Measurements from ENCODE around the gene AP5S1. TPM values are rescaled to one million over a fixed set of nuclear protein-coding genes. Genes with fewer than 3 reads are reported as not detected.

The AP5S1 gene
- total and polyA plus RNA-seq, 2 donors from 2014 or later: 16.0 to 19.5 TPM

DNA sequence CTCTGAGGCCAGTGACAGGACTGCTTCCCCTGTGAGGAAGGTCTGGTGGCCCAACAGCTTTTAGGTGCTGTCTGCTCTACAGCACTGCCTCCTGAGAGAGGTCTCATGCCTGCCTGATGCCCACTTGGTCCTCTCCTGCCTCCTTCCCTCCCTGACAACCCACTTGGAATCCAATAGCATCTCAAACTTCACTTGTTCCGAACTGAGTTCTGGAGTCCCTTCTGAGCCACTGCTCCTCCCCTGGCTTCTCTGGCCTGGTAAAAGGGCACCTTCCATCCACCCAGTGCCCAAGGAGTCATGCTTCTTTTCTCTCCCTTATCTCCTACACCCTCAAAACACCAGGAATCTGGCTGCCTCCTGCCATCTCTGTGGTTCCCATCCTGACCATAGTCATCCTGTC lies 28.2 kb downstream of the AP5S1 start:
- peaks cover 0 to 8% (median 0%) of the 10 kb centered on the region in 3 donors for H3K4me1 ChIP-seq (ENCODE audit: control insufficient read depth in 2 of 3, insufficient read depth in 2 of 3, low read depth in 1 of 3, low read length in 3 of 3)
- H3K9me3 ChIP-seq (ENCODE audit: control insufficient read depth in 2 of 3, insufficient read depth in 1 of 3, low read length in 3 of 3): no peaks in the 10 kb centered on the region
- no peak for DNase-seq
- no peak overlapping the region for H3K27ac ChIP-seq (ENCODE audit: low read depth in 2 of 2, low read length in 2 of 2)
- no peak for FAIRE-seq
- H3K27me3 ChIP-seq (ENCODE audit: control insufficient read depth, insufficient read depth, low read length): no peaks in the 10 kb centered on the region
- no peaks in the 10 kb centered on the region for H3K36me3 ChIP-seq (ENCODE audit: control insufficient read depth in 2 of 3, insufficient read depth in 3 of 3, low read length in 3 of 3)
- no peak for TF ChIP-seq CTCF (IDR thresholded peaks at IDR 0.05; ENCODE audit: borderline replicate concordance, extremely low read depth, insufficient read depth)
- H3K9ac ChIP-seq (ENCODE audit: low read length in 3 of 3): peak overlapping the region in 1 of 3 donors; percentile 46
- intact Hi-C loops (cut with DNase I): no loop called here
- no peak overlapping the region for H3K4me3 ChIP-seq (ENCODE audit: low read length in 3 of 3)

GRCh38 chr20:3854462-3854871 lies 34.1 kb downstream of the AP5S1 start:
- H3K4me1 ChIP-seq (ENCODE audit: control insufficient read depth in 2 of 3, insufficient read depth in 2 of 3, low read depth in 1 of 3, low read length in 3 of 3): no peaks in the 10 kb centered on the region
- H3K4me3 ChIP-seq (ENCODE audit: low read length in 3 of 3): no peak overlapping the region
- DNase-seq: no peak
- H3K9me3 ChIP-seq (ENCODE audit: control insufficient read depth in 2 of 3, insufficient read depth in 1 of 3, low read length in 3 of 3): no peaks in the 10 kb centered on the region
- H3K27me3 ChIP-seq (ENCODE audit: control insufficient read depth, insufficient read depth, low read length): no peaks in the 10 kb centered on the region
- H3K9ac ChIP-seq (ENCODE audit: low read length in 3 of 3): no peak overlapping the region
- H3K27ac ChIP-seq (ENCODE audit: low read depth in 2 of 2, low read length in 2 of 2): no peak overlapping the region
- peaks cover 0 to 16% (median 13%) of the 10 kb centered on the region in 3 donors for H3K36me3 ChIP-seq (ENCODE audit: control insufficient read depth in 2 of 3, insufficient read depth in 3 of 3, low read length in 3 of 3)
- no peak for FAIRE-seq
- intact Hi-C loops (cut with DNase I): no loop called here
- TF ChIP-seq CTCF (IDR thresholded peaks at IDR 0.05; ENCODE audit: borderline replicate concordance, extremely low read depth, insufficient read depth): no peak

GRCh38 chr20:3857405-3857804 lies 37.1 kb downstream of the AP5S1 start:
- Histone ChIP-seq H3K36me3 (ENCODE audit: control insufficient read depth in 2 of 3, insufficient read depth in 3 of 3, low read length in 3 of 3) (peaks cover 0 to 25% (median 24%) of the 10 kb centered on the region in 3 donors), H3K4me3 (ENCODE audit: low read length in 3 of 3) (no peak overlapping the region), H3K9me3 (ENCODE audit: control insufficient read depth in 2 of 3, insufficient read depth in 1 of 3, low read length in 3 of 3) (no peaks in the 10 kb centered on the region), H3K27ac (ENCODE audit: low read depth in 2 of 2, low read length in 2 of 2) (no peak overlapping the region), H3K9ac (ENCODE audit: low read length in 3 of 3) (no peak overlapping the region), H3K4me1 (ENCODE audit: control insufficient read depth in 2 of 3, insufficient read depth in 2 of 3, low read depth in 1 of 3, low read length in 3 of 3) (no peaks in the 10 kb centered on the region), H3K27me3 (ENCODE audit: control insufficient read depth, insufficient read depth, low read length) (no peaks in the 10 kb centered on the region)
- FAIRE-seq (no peak), DNase-seq (no peak)
- no peak for TF ChIP-seq CTCF (IDR thresholded peaks at IDR 0.05; ENCODE audit: borderline replicate concordance, extremely low read depth, insufficient read depth)
- intact Hi-C loops (cut with DNase I): no loop called here

DNA sequence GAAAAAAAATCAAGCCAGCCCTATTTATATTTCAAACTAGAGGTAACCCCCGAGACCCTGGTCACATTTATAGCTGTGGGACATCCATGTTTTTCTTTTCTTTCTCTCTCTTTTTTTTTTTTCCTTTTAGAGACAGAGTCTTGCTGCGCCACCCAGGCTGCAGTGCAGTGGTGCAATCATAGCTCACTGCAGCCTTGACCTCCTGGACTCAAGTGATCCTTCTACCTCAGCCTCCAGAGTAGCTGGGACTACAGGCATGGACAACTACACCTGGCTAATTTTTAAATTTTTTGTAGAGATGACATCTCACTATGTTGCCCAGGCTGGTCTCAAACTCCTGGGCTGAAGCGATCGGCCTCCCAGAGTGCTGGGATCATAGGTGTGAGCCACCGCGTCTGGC lies 38.3 kb downstream of the AP5S1 start:
- intact Hi-C loops (cut with DNase I): no loop called here
- peaks cover 0 to 38% (median 36%) of the 10 kb centered on the region in 3 donors for H3K36me3 ChIP-seq (ENCODE audit: control insufficient read depth in 2 of 3, insufficient read depth in 3 of 3, low read length in 3 of 3)
- no peaks in the 10 kb centered on the region for H3K4me1 ChIP-seq (ENCODE audit: control insufficient read depth in 2 of 3, insufficient read depth in 2 of 3, low read depth in 1 of 3, low read length in 3 of 3)
- no peak for TF ChIP-seq CTCF (IDR thresholded peaks at IDR 0.05; ENCODE audit: borderline replicate concordance, extremely low read depth, insufficient read depth)
- no peaks in the 10 kb centered on the region for H3K27me3 ChIP-seq (ENCODE audit: control insufficient read depth, insufficient read depth, low read length)
- H3K9ac ChIP-seq (ENCODE audit: low read length in 3 of 3): no peak overlapping the region
- no peak for DNase-seq
- FAIRE-seq: no peak
- no peak overlapping the region for H3K27ac ChIP-seq (ENCODE audit: low read depth in 2 of 2, low read length in 2 of 2)
- H3K9me3 ChIP-seq (ENCODE audit: control insufficient read depth in 2 of 3, insufficient read depth in 1 of 3, low read length in 3 of 3): no peaks in the 10 kb centered on the region
- no peak overlapping the region for H3K4me3 ChIP-seq (ENCODE audit: low read length in 3 of 3)

All from kidney (tissue), 14 donors.